Choroid plexus epithelial cell (primary cell): ENCODE data around the gene ZNF624.

Experiments
- DNase-seq: peaks from one replicate; pipeline ENCODE4 v3.0.0-alpha.2; 2010; ENCODE audit warnings: low read depth
- H3K4me3 ChIP-seq: 2 replicates; pipeline ENCODE4 v1.5.1; 2011; ENCODE audit warnings: low read depth, mild to moderate bottlenecking, control low read depth, low read length, moderate library complexity
- TF ChIP-seq, protein P1 (sequence below): conservative IDR thresholded peaks from 2 replicates; pipeline ENCODE4 v1.5.1; 2011; ENCODE audit warnings: low read depth, mild to moderate bottlenecking, control low read depth, inconsistent platforms, low read length, moderate library complexity

ZNF624 gene

DNA sequence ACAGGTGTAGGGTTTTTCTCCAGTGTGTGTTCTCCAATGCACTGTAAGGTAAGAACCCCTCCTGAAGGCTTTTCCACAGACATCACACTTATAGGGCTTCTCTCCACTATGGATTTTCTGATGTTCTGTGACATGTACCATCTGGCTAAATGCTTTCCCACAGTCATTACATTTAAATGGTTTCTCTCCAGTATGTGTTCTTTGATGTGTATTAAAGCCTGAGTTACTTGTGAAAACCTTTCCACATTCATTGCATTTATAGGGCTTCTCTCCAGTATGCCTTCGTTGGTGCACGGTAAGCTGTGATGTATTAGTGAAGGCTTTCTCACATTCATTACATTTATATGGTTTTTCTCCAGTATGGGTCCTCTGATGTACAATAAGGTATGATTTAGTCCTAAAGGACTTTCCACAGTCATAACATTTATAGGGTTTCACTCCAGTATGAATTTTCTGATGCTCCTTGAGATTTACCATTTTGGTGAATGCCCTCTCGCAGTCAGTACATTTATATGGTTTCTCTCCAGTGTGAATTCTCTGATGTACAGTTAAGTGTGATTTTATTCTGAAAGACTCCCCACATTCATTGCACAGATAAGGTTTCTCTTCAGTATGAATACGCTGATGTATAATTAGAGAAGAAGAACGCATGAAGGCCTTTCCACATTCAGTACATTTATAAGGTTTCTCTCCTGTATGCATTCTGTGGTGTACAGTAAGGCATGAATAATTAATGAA, 30.9 kb downstream of the ZNF624 start:
- no peak overlapping the region for H3K4me3 ChIP-seq
- no peak for DNase-seq
- TF ChIP-seq, protein P1, sequence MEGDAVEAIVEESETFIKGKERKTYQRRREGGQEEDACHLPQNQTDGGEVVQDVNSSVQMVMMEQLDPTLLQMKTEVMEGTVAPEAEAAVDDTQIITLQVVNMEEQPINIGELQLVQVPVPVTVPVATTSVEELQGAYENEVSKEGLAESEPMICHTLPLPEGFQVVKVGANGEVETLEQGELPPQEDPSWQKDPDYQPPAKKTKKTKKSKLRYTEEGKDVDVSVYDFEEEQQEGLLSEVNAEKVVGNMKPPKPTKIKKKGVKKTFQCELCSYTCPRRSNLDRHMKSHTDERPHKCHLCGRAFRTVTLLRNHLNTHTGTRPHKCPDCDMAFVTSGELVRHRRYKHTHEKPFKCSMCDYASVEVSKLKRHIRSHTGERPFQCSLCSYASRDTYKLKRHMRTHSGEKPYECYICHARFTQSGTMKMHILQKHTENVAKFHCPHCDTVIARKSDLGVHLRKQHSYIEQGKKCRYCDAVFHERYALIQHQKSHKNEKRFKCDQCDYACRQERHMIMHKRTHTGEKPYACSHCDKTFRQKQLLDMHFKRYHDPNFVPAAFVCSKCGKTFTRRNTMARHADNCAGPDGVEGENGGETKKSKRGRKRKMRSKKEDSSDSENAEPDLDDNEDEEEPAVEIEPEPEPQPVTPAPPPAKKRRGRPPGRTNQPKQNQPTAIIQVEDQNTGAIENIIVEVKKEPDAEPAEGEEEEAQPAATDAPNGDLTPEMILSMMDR: no peak

- H3K4me3 ChIP-seq: no peak overlapping the region
- TF ChIP-seq, protein P1: no peak
- DNase-seq: no peak
Measured at GRCh38 chr17:16617481-16618060, 36.1 kb downstream of the ZNF624 start.

DNA sequence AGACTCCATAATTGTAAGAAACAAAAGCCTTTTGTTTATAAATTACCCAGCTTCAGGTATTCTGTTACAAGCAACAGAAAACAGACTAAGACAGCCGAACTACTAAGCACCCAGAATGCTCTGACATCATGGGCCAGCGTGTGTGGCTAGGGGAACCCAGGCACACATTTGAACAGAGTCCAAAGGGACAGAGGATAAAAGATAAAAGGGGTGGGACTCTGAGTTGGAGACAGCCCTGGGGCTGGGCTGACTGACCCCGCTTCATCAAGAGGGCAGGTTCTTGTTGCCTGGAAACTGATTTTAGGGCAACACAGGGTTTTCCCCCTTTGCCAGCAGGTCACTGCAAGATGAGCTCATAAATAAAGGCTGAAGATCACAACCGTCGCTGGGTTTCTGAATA, 54.1 kb downstream of the ZNF624 start:
- no peak for DNase-seq
- no peak overlapping the region for H3K4me3 ChIP-seq
- TF ChIP-seq, protein P1: no peak

- no peak overlapping the region for H3K4me3 ChIP-seq
- DNase-seq: peak; percentile 42
- TF ChIP-seq, protein P1: no peak
Measured at GRCh38 chr17:16593356-16594102, 60.1 kb downstream of the ZNF624 start.

DNA sequence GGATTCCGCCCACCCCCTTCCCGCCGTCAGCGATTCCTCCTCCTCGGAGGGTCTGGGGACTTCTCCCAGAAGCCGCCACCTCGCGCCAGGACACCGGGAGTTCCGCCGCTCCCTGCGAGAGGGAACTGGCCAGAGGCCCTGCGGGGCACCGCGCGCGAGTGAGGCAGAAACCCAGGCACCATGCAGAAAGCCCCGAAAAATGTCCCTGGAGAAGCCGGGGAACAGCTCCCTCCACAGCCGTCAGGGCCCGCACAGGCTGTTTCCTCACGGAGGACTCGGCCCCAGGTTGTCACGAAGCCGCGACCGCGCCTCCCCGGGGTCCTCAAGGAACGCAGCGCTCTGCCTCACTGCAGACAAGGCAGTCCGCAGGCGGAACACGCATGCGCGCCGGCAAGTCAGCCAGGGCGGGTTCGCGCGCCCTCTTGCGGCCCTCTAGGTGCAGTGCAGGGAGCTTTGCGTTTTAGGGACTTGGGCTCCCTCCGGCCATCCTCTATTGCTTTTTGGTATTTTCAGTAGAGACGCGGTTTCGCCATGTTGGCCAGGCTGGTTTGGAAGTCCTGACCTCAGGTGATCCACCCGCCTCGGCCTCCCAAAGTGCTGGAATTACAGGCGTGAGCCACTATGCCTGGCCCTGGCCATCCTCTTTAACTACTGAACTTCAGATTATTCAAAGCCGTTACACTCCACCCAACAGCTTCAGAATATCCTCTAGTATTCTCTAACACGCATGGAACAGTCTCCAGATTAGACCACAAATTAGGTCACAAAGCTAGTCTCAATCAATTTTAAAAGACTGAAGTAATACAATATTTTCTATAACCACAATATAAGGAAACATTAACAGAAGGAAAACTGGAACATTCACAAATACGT, 64.3 kb downstream of the ZNF624 start:
- peak overlapping the region; percentile 71 for H3K4me3 ChIP-seq
- TF ChIP-seq, protein P1: peak; percentile 95
- DNase-seq: peak; percentile 89

DNA sequence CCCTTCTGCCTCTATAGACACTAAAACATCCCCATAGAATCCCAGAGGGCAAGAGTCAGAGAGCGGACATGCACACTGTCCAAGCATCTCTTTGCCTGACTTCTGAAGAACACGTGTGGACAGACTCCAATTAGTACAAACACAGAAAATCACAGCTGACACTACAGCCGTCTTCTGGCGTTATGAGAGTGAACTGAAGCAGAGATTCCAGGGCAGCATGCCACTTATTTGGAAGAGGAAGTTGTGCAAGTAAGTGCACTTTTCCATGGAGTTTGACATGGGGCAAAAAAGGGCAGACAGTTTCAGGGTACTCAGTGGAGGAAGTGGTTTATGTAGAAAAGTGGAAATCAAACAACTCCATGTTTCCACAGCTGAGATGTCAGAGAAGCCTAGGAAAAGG, 67.9 kb downstream of the ZNF624 start:
- TF ChIP-seq, protein P1: no peak
- no peak for DNase-seq
- no peak overlapping the region for H3K4me3 ChIP-seq
